Psoas muscle (tissue), 8 donors: Measurements from ENCODE around the gene DGKZ. TPM values are rescaled to one million over a fixed set of nuclear protein-coding genes. Genes with fewer than 3 reads are reported as not detected.
A peak's percentile ranks its signal among the peaks of the same experiment; 100 is the strongest.

Source experiments
- ATAC-seq, 4 donors: fragments of 200-7000 bp; cut with Tn5 transposase; one replicate each; pipeline ENCODE4 v1.9.1; 2020; ENCODE audit warnings: moderate library complexity in 3 of 4, mild to moderate bottlenecking in 2 of 4
- DNase-seq, 2 donors: peaks; one replicate each; pipeline ENCODE4 v3.0.0-alpha.2; 2020
- H3K27ac ChIP-seq: fragments of 200-600 bp; one replicate; pipeline ENCODE4 v1.8.0; 2022
- H3K27me3 ChIP-seq, 3 donors: fragments of 200-600 bp in 1 of 3; one replicate each; pipeline versions ENCODE4 v1.6.1 to v1.8.0; 2013 to 2022; ENCODE audit warnings: low read length in 2 of 3, mild to moderate bottlenecking in 2 of 3, moderate library complexity in 1 of 3; ENCODE audit not compliant: insufficient read depth in 3 of 3
- H3K36me3 ChIP-seq, 2 donors: fragments of 200-600 bp in 1 of 2; one replicate each; pipeline versions ENCODE4 v1.6.1 to v1.8.0; 2013 to 2022; ENCODE audit warnings: low read depth in 1 of 2, mild to moderate bottlenecking in 1 of 2, moderate library complexity in 1 of 2; ENCODE audit not compliant: insufficient read depth in 1 of 2
- H3K4me1 ChIP-seq: fragments of 200-600 bp; one replicate; pipeline ENCODE4 v1.8.0; 2022
- H3K4me3 ChIP-seq: fragments of 200-600 bp; one replicate; pipeline ENCODE4 v1.8.0; 2022; ENCODE audit warnings: mild to moderate bottlenecking
- H3K9me3 ChIP-seq: fragments of 200-600 bp; one replicate; pipeline ENCODE4 v1.8.0; 2022
- whole genome bisulfite sequencing, 3 donors: extraction: QIAGEN DNeasy Blood & Tissue Kit; methylation state at CpG; one replicate each; pipeline versions ENCODE4 v1.1.6 to v1.1.7; 2013; 5-methylcytosine and 5-hydroxymethylcytosine counted together
- intact Hi-C, 2 donors: fragments of 100-400 bp; cut with DNase I; formaldehyde crosslinking; loops; one replicate each; pipeline versions ENCODE4 v1.11.0 to v1.14.2; 2022
- long read RNA-seq, 2 donors: library from polyadenylated mRNA; unstranded; transcript quantifications; one replicate each; pipeline ENCODE4 v2.0.0, GENCODE V29; 2021
- polyA plus RNA-seq, 3 donors: library from polyadenylated mRNA; stranded (reverse); fragments of 200-250 nt; gene quantifications; one replicate each; pipeline ENCODE4 v1.2.3, GENCODE V29; 2013
- total RNA-seq, 4 donors: library from RNA; stranded (reverse); fragmentation: NEBNext Ultra II Directional in 2 of 4; extraction: Animal tissue kit (Norgen Biotek cat#: 25700) in 2 of 4; gene quantifications; one replicate each; pipeline versions ENCODE4 v1.2.1 to v1.2.4, GENCODE V29; 2021 to 2023
- TF ChIP-seq, protein P1 (sequence below): fragments of 200-600 bp; IDR thresholded peaks from one replicate; pipeline ENCODE4 v1.8.0; 2022; ENCODE audit warnings: antibody characterized with exemption
- donor health status: healthy with polysubstance abuse.
- donor health status: DM: no; HTN: no; CAD: no; lungs with moderate emphysema.
- donor health status: Bipolar disorder and iron deficiency.
- donor health status: healthy.
- donor health status: DM: yes; HTN: yes; CAD: no.
- donor health status: DM: no; HTN: no; CAD: no.
- donor health status: DM: no; HTN: no; CAD: no.
- donor health status: DM: yes; HTN: yes; CAD: no.

Gene DGKZ, protein sequence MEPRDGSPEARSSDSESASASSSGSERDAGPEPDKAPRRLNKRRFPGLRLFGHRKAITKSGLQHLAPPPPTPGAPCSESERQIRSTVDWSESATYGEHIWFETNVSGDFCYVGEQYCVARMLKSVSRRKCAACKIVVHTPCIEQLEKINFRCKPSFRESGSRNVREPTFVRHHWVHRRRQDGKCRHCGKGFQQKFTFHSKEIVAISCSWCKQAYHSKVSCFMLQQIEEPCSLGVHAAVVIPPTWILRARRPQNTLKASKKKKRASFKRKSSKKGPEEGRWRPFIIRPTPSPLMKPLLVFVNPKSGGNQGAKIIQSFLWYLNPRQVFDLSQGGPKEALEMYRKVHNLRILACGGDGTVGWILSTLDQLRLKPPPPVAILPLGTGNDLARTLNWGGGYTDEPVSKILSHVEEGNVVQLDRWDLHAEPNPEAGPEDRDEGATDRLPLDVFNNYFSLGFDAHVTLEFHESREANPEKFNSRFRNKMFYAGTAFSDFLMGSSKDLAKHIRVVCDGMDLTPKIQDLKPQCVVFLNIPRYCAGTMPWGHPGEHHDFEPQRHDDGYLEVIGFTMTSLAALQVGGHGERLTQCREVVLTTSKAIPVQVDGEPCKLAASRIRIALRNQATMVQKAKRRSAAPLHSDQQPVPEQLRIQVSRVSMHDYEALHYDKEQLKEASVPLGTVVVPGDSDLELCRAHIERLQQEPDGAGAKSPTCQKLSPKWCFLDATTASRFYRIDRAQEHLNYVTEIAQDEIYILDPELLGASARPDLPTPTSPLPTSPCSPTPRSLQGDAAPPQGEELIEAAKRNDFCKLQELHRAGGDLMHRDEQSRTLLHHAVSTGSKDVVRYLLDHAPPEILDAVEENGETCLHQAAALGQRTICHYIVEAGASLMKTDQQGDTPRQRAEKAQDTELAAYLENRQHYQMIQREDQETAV
- total RNA-seq (100 to 1,000 TPM in 1 of 4 donors, 10 to 100 TPM in 3; 90.2 to 138 (median 96.2) TPM), polyA plus RNA-seq (10 to 100 TPM; 57.7 to 85.4 (median 62.0) TPM)
- long read RNA-seq, donor 1, partial matches to known transcripts: 25 of 37 reads
- long read RNA-seq, donor 1, other reads (novel, unspliced or antisense): 9 of 37 reads
- long read RNA-seq, donor 2, partial matches to known transcripts: 61 of 94 reads
- long read RNA-seq, donor 2, other reads (novel, unspliced or antisense): 28 of 94 reads

GRCh38 chr11:46346886-46347636, at the start of gene DGKZ:
DGKZ (plus strand) TSS chr11:46347463; CDS start chr11:46347660, 197 bp downstream.
- TF ChIP-seq, protein P1, sequence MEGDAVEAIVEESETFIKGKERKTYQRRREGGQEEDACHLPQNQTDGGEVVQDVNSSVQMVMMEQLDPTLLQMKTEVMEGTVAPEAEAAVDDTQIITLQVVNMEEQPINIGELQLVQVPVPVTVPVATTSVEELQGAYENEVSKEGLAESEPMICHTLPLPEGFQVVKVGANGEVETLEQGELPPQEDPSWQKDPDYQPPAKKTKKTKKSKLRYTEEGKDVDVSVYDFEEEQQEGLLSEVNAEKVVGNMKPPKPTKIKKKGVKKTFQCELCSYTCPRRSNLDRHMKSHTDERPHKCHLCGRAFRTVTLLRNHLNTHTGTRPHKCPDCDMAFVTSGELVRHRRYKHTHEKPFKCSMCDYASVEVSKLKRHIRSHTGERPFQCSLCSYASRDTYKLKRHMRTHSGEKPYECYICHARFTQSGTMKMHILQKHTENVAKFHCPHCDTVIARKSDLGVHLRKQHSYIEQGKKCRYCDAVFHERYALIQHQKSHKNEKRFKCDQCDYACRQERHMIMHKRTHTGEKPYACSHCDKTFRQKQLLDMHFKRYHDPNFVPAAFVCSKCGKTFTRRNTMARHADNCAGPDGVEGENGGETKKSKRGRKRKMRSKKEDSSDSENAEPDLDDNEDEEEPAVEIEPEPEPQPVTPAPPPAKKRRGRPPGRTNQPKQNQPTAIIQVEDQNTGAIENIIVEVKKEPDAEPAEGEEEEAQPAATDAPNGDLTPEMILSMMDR: peak; percentile 98
- intact Hi-C loops: no loop called here
- peak; percentile 87 to 94 for DNase-seq
- H3K27ac ChIP-seq: peak within 1 kb of the TSS; percentile 74
- WGBS, 3 donors: 10 to 21% (median 14%) methylated on average over 21 to 80 of the region's 80 CpGs
- peak within 1 kb of the TSS; percentile 74 for H3K4me3 ChIP-seq
- no peaks in the 10 kb centered on the region for H3K9me3 ChIP-seq
- H3K27me3 ChIP-seq: no peaks in the 10 kb centered on the region
- no peaks in the 10 kb centered on the region for H3K36me3 ChIP-seq
- peak; percentile 83 to 91 (median 89) for ATAC-seq
- H3K4me1 ChIP-seq: peaks cover 23% of the 10 kb centered on the region

DNA sequence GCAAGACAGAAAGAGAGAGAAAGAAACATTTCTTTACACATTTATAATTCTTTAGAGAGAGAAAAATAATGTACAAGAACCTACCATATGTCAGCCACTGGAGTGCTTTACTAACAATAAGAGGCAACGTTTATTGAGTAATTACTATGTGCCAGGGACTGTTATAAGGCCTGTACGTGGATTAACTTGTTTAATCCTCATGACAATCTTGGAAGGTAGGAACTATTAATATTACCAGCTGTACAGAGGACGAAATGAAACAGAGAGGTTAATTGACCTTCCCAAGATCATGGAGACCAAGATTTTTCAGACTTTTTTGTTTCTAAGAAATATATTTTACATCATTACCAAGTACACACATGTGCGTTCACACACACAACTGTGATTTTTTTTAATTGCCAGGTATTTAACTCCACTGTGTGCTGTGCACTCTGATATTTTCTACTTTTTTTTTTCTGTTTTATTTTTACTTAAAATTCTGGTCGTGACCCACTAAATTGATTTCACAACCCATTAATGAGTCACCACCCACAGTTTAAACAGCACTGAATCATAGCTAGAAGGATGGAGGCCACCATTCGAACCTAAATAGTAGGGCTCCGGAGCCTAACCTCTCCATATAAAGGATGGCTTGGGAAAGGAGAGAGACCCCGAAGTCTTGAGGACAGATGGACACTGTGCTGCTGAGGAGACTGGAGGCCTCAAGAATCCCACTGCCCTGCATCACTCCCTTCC, 48.4 kb upstream of the DGKZ start:
- no peak for ATAC-seq
- DNase-seq: no peak
- intact Hi-C loops: no loop called here
- no peaks in the 10 kb centered on the region for H3K9me3 ChIP-seq
- H3K36me3 ChIP-seq: no peaks in the 10 kb centered on the region
- no peaks in the 10 kb centered on the region for H3K27me3 ChIP-seq
- WGBS, 3 donors: 55 to 69% (median 61%) methylated on average over 8 of the region's 8 CpGs
- no peak overlapping the region for H3K4me3 ChIP-seq
- H3K27ac ChIP-seq: no peak overlapping the region
- TF ChIP-seq, protein P1: no peak
- H3K4me1 ChIP-seq: peaks cover 12% of the 10 kb centered on the region

DNA sequence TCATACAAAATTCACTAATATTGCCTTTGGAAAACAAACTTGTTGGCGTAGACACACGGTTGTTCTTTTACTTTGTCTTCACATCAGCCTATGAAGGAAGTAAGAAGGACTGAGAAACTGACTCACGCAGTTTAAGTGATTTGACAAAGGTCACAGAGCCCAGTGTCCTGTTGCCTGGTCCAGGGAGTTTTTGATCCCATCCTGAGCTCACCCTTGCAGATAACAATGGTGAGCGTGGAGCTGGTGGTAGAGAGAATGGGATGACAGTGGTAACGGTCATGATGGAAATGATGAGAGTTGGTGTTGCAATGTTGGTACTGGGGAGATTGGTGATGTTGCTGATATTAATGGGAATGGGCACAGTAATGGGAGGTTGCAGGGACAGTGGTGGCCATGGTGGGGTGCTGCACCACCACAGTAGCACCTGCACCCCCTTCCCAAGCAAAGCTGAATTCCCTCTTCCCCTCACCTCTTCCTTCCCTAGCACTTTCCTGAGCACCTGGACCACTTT, 47.8 kb upstream of the DGKZ start:
- Histone ChIP-seq H3K36me3 (no peaks in the 10 kb centered on the region), H3K4me1 (peaks cover 12% of the 10 kb centered on the region), H3K27me3 (no peaks in the 10 kb centered on the region), H3K9me3 (no peaks in the 10 kb centered on the region), H3K4me3 (no peak overlapping the region), H3K27ac (no peak overlapping the region)
- 67 to 87% (median 81%) methylated on average over 5 of the region's 5 CpGs for WGBS, 3 donors
- DNase-seq (no peak), ATAC-seq (no peak)
- intact Hi-C loops: no loop called here
- TF ChIP-seq, protein P1: no peak
